Cardiac muscle cell (in vitro differentiated cells and primary cell): ENCODE measurements around the gene SPHK1. TPM values are rescaled to one million over a fixed set of nuclear protein-coding genes. Genes with fewer than 3 reads are reported as not detected.
A peak's percentile ranks its signal among the peaks of the same experiment; 100 is the strongest.

Experiments used
- DNase-seq, 2 donors: peaks; one replicate each; pipeline versions ENCODE4 v3.0.0 to v3.0.0-alpha.2; 2010 to 2017; ENCODE audit warnings: low read depth in 1 of 2, low spot score in 1 of 2
- H3K27ac ChIP-seq: fragments of 200-600 bp; sonication (generic); 2 replicates; pipeline ENCODE4 v1.5.1; 2016
- H3K27me3 ChIP-seq: fragments of 200-600 bp; sonication (generic); 2 replicates; pipeline ENCODE4 v1.6.0; 2016; ENCODE audit warnings: control low read depth
- H3K36me3 ChIP-seq: fragments of 200-600 bp; sonication (generic); 2 replicates; pipeline ENCODE4 v1.5.1; 2016; ENCODE audit warnings: control low read depth
- H3K4me1 ChIP-seq: fragments of 200-600 bp; sonication (generic); 2 replicates; pipeline ENCODE4 v1.8.1; 2017; ENCODE audit warnings: low read depth, mild to moderate bottlenecking, mixed run types
- H3K4me3 ChIP-seq: fragments of 200-600 bp; sonication (generic); 2 replicates; pipeline ENCODE4 v1.5.1; 2016; ENCODE audit warnings: mild to moderate bottlenecking
- H3K9me3 ChIP-seq: fragments of 200-600 bp; sonication (generic); 2 replicates; pipeline ENCODE4 v1.5.1; 2017; ENCODE audit warnings: low read depth, mild to moderate bottlenecking, control low read depth
- polyA plus RNA-seq: library from polyadenylated mRNA; unstranded; fragments of >200 nt; fragmentation: Nextera tagmentation; extraction: Ambion mirVana; gene quantifications from 2 replicates; pipeline ENCODE4 v1.2.1, GENCODE V29; 2016
- total RNA-seq: library from RNA; depleted of rRNA; stranded (reverse); fragments of >200 nt; gene quantifications from 2 replicates; pipeline ENCODE4 v1.2.3, GENCODE V29; 2016
- TF ChIP-seq, protein P1 (sequence below): IDR thresholded peaks from 2 replicates; pipeline ENCODE4 v1.5.1; 2012; ENCODE audit warnings: low read depth, mild to moderate bottlenecking, low read length

SPHK1 gene
- total and polyA plus RNA-seq, 2 experiments from 2014 or later = 14.3 to 24.3 TPM

DNA sequence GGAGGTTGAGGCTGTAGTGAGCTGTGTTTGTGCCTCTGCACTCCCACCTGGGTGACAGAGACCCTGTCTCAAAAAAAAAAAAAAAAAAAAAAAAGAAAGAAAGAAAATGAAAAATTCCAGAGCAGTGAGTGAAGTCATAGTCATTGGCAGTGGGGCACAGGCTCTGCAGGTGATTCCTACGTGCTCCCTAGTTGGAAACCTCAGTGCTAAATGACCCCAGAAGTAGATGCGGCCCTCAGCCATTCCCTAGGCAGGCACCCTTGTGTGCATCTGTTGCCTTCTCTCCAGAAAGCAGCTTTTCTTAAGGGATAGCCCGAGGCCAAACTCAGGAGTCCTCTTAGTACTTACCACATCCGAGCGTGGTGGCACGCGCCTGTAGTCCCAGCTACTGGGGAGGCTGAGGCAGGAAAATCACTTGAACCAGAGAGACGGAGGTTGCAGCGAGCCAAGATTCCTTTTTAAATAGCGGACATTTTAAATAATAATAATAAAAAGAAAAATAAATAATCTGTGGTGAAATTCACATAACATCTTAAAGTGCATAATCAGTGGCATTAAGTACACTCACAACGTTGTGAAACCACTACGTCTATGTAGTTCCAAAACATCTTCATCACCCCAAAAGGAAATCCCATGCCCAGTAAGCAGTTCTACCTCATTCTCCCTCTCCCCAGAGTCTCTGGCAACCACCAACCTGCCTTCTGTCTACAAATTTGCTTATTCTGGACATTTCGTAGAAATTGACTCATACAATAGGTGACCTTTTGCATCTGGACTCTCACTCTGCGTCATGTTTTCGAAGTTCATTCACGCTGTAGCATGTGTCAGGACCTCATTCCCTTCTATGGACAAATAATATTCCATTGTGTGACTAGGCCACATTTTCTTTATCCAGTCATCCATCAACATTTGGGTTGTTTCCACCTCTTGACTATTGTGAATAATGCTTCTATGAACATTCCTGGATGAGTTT lies 12.5 kb upstream of the SPHK1 start:
- Histone ChIP-seq H3K27me3 (no peaks in the 10 kb centered on the region), H3K36me3 (no peaks in the 10 kb centered on the region), H3K27ac (no peak overlapping the region), H3K9me3 (no peaks in the 10 kb centered on the region), H3K4me1 (peaks cover 25% of the 10 kb centered on the region), H3K4me3 (no peak overlapping the region)
- DNase-seq = peak in 1 of 2 donors; percentile 89
- TF ChIP-seq, protein P1, sequence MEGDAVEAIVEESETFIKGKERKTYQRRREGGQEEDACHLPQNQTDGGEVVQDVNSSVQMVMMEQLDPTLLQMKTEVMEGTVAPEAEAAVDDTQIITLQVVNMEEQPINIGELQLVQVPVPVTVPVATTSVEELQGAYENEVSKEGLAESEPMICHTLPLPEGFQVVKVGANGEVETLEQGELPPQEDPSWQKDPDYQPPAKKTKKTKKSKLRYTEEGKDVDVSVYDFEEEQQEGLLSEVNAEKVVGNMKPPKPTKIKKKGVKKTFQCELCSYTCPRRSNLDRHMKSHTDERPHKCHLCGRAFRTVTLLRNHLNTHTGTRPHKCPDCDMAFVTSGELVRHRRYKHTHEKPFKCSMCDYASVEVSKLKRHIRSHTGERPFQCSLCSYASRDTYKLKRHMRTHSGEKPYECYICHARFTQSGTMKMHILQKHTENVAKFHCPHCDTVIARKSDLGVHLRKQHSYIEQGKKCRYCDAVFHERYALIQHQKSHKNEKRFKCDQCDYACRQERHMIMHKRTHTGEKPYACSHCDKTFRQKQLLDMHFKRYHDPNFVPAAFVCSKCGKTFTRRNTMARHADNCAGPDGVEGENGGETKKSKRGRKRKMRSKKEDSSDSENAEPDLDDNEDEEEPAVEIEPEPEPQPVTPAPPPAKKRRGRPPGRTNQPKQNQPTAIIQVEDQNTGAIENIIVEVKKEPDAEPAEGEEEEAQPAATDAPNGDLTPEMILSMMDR = no peak

DNA sequence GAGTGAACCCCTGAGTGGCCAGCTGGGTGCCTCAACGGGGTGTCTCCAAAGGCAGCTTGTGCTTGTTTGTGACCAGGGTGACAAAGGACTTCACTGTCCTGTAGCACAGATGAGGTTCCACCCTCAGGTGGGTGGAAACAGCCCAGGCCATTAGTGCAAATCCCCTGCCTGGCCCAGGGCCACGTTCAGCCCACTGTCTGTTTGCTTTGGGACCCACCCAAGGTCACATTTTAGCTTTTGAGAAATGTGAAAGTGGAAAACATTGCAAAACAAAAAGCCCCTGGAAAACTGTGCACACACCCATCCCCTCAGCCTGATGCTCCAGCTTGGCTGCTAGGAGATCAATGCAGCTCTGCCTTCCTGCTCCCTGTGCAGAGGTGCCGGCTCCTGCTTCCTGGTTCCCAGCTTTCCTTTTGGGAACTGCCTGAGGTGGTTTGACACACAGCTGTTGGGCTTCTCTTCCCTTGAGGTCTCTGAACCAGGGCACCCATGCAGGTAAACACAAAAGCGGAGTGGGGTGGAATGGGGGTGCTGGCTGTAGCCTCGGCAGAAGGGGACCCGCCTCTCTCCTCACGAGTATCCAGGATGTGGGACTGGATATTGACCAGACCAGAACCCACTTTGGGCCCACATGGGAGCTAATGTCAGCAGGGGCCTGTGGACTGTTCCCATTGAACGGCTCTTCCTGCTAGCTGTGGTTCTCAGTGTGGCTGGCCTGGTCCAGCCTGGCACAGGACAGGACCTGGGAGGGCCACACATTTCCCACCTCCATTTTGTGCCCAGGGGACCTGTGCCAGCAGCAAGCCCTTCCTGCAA lies 7.9 kb upstream of the SPHK1 start:
- DNase-seq = peak in 1 of 2 donors; percentile 35
- H3K4me3 ChIP-seq = no peak overlapping the region
- H3K27me3 ChIP-seq = no peaks in the 10 kb centered on the region
- TF ChIP-seq, protein P1 = no peak
- H3K36me3 ChIP-seq = no peaks in the 10 kb centered on the region
- peaks cover 18% of the 10 kb centered on the region for H3K4me1 ChIP-seq
- no peak overlapping the region for H3K27ac ChIP-seq
- no peaks in the 10 kb centered on the region for H3K9me3 ChIP-seq

DNA sequence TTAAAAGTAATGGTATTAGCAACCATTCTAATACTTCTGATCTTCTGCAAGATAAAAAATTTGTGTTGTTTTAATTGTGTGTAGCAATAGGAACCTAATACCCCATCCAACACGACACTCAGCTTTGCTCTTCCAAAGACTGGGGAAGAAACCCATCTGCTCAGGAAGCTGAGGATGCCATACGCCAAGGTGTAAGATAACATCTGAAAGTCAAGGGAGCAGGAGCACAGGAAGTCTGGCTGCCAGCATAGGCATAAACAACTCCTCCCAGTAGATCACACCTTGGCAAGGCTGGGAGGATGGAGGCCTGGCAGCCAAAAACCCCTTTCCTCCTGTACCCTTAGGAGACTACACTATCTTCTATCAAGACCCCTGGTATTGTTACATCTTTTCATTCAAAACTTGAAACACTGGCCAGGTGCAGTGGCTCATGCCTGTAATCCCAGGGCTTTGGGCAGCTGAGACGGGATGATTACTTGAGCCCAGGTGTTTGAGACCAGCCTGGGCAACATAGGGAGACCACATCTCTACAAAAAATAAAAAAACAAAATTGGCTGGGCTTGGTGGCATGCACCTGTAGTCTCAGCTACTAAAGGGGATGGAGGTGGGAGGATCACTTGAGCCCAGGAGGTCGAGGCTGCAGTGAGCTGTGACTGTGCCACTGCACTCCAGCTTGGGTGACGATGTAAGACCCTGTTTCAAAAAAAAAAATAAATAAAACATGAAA lies 5.7 kb upstream of the SPHK1 start:
- H3K36me3 ChIP-seq = no peaks in the 10 kb centered on the region
- H3K9me3 ChIP-seq = no peaks in the 10 kb centered on the region
- H3K27ac ChIP-seq = no peak overlapping the region
- no peaks in the 10 kb centered on the region for H3K27me3 ChIP-seq
- TF ChIP-seq, protein P1 = no peak
- H3K4me1 ChIP-seq = peaks cover 13% of the 10 kb centered on the region
- no peak overlapping the region for H3K4me3 ChIP-seq
- no peak for DNase-seq

DNA sequence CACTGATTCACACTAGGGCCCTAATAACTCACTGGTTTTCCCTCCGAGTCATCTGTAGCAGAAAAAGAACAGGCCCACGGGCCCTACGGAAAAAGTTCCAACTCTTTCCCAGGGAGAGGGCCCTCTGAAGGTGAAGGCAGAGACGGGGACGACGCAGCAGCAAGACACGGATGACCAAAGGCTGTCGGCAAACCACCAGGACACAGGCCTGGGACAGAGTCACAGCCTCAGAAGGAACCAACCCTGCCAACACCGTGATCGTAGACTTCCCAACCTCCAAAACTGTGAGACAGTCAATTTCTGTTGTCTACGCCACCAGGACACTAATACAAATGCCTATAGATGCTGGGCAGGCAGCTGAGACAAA lies 5.2 kb upstream of the SPHK1 start:
- no peak overlapping the region for H3K27ac ChIP-seq
- H3K9me3 ChIP-seq = no peaks in the 10 kb centered on the region
- no peak overlapping the region for H3K4me3 ChIP-seq
- no peaks in the 10 kb centered on the region for H3K36me3 ChIP-seq
- no peak for DNase-seq
- TF ChIP-seq, protein P1 = no peak
- H3K27me3 ChIP-seq = no peaks in the 10 kb centered on the region
- H3K4me1 ChIP-seq = peaks cover 8% of the 10 kb centered on the region
